Epithelial cell of esophagus (primary cell): Measurements from ENCODE around the gene LUZP1.
A peak's percentile ranks its signal among the peaks of the same experiment; 100 is the strongest.

Experiments used
- DNase-seq: peaks from one replicate; pipeline ENCODE4 v3.0.0; 2010; ENCODE audit warnings: low read depth
- H3K4me3 ChIP-seq: 2 replicates; pipeline ENCODE4 v1.5.1; 2011; ENCODE audit warnings: mild to moderate bottlenecking, low read length, control low read depth
- CTCF ChIP-seq: IDR thresholded peaks from 2 replicates; pipeline ENCODE4 v1.5.1; 2011; ENCODE audit warnings: low read depth, mild to moderate bottlenecking, low read length, control low read depth, inconsistent platforms; ENCODE audit not compliant: insufficient read depth; ENCODE audit errors: missing control alignments

The LUZP1 gene

GRCh38 chr1:23177438-23178380 is 9.1 kb upstream of the LUZP1 start:
- peak; percentile 80 for DNase-seq
- TF ChIP-seq CTCF, result no peak
- H3K4me3 ChIP-seq, result peak overlapping the region; percentile 53

GRCh38 chr1:23177031-23177430 is 8.4 kb upstream of the LUZP1 start:
- TF ChIP-seq CTCF, result no peak
- no peak for DNase-seq
- H3K4me3 ChIP-seq, result peak overlapping the region; percentile 53

GRCh38 chr1:23174426-23175110 is 5.9 kb upstream of the LUZP1 start:
- TF ChIP-seq CTCF, result no peak
- DNase-seq, result no peak
- no peak overlapping the region for H3K4me3 ChIP-seq

- no peak overlapping the region for H3K4me3 ChIP-seq
- no peak for DNase-seq
- no peak for TF ChIP-seq CTCF
Observed at GRCh38 chr1:23171181-23171755, 2.6 kb upstream of the LUZP1 start.

GRCh38 chr1:23169727-23170335 is 1.2 kb upstream of the LUZP1 start:
- H3K4me3 ChIP-seq, result peak overlapping the region; percentile 95
- TF ChIP-seq CTCF, result no peak
- peak; percentile 94 for DNase-seq

GRCh38 chr1:23169195-23169575 is 529 bp upstream of the LUZP1 start:
- peak overlapping the region; percentile 95 for H3K4me3 ChIP-seq
- no peak for DNase-seq
- no peak for TF ChIP-seq CTCF
